GM13977 (cell line): ENCODE data around the gene LILRB2.

Experiments
- DNase-seq: peaks from one replicate; pipeline ENCODE4 v3.0.0; 2012; ENCODE audit warnings: low spot score
- in situ Hi-C: fragments of 300-500 bp; cut with MboI; formaldehyde crosslinking; loops from one replicate; pipeline ENCODE4 v1.12.0; 2022; ENCODE audit warnings: low sequenced_read_pairs, low pct_unique_long_range_greater_than_20kb, mixed read lengths, inconsistent platforms; ENCODE audit not compliant: unreplicated experiment
- TF ChIP-seq, protein P1 (sequence below): IDR thresholded peaks from 2 replicates; pipeline ENCODE4 v1.5.1; 2012; ENCODE audit warnings: mild to moderate bottlenecking, control low read depth; ENCODE audit not compliant: insufficient read depth; ENCODE audit errors: extremely low read depth, missing control alignments

The LILRB2 gene

DNA sequence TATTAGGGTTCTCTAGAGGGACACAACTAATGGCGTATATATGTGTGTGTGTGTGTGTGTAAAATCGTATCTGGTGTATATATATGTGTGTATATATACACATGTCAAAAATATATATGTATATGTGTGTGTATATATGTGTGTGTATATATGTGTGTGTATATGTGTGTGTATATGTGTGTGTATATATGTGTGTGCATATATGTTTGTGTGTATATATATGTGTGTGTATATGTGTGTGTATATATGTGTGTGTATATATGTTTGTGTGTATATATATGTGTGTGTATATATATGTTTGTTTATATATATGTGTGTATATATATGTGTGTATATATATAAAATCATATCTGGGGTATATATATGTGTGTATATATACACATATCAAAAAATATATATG, 18.4 kb downstream of the LILRB2 start:
- TF ChIP-seq, protein P1, sequence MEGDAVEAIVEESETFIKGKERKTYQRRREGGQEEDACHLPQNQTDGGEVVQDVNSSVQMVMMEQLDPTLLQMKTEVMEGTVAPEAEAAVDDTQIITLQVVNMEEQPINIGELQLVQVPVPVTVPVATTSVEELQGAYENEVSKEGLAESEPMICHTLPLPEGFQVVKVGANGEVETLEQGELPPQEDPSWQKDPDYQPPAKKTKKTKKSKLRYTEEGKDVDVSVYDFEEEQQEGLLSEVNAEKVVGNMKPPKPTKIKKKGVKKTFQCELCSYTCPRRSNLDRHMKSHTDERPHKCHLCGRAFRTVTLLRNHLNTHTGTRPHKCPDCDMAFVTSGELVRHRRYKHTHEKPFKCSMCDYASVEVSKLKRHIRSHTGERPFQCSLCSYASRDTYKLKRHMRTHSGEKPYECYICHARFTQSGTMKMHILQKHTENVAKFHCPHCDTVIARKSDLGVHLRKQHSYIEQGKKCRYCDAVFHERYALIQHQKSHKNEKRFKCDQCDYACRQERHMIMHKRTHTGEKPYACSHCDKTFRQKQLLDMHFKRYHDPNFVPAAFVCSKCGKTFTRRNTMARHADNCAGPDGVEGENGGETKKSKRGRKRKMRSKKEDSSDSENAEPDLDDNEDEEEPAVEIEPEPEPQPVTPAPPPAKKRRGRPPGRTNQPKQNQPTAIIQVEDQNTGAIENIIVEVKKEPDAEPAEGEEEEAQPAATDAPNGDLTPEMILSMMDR = no peak
- in situ Hi-C loops = no loop called here
- DNase-seq = no peak

DNA sequence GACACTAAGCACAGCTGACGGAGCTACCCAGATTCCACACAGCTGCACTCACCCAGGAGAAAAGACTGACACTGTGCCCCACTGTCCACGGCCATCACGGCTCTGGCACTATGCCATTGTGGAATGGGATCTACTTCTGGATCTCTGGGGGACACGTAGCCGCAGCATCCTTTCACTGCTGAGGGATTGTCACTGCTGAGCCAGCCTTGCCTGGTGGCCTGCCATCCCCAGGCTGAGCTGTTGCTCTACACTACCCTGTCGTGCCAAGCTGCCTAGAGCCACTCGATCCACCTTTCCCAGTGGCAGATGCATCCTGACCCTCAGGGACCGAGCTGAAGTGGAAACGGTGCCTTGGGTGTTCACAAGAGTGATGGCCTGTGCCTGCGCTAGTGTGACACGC, 18.8 kb downstream of the LILRB2 start:
- no peak for DNase-seq
- TF ChIP-seq, protein P1 = no peak
- in situ Hi-C loops = no loop called here

DNA sequence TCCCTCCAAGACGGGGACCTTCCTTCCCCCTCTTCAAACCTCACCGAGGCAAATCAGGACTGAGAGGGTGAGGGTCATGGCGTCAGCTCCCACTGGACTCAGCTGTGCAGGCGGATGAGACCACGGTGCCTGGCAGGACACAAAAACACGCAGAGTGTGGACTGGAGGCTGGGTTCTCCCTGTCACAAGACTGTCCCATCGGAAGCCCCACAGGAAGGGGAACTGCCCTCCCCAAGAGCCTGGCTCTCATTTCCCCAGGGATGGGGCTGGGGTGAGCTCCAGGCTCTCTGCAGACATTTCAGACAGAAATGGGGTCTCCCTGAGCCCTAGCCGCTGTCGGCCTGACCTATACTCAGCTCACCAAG, 23.8 kb downstream of the LILRB2 start, which contains the start of gene LILRB5:
Gene LILRB5 (minus strand): TSS at position 158 of the 365 bp plus-strand sequence. CDS start 80 bp downstream, at position 78.
- no peak for DNase-seq
- in situ Hi-C loops = no loop called here
- TF ChIP-seq, protein P1 = no peak

DNA sequence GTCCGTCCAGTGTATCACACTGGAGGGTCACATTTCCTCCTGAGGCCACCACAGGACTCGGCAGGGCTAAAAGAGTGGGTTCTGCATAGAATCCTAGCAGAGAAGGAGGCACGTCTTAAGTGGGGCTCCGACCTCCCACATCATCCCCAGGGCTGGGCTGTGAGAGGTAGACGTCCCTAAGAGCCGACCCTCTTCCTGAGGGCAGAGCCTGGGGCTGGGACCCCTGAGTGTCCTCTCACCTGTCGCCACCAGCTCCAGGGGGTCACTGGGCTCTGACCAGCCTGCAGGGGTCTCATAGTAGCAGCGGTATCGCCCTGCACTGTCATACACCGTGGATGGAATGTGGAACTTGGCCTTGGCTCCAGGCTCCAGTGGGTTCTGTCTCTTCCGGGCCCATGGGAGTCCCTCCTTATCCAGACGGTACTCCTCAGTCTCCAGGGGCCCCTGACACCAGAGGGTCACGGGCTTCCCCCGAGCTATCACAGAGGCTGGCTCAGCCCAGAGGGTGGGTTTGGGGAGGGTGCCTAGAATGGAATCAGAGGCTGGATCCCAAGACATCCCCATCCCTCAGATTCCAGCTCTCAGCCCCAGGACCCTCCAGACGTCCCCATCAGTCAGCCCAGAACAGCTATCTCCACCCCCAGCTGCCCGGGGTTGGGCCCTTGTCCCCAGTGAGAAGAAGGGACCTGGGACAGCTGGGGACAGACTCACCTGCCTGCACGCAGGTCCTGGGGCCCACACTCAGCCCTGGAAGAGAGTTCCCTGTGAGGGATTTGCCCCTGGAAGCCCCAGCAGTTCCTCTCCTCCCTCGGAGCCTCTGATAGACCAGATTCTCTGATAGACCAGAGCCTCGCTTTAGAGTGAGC, 24.4 kb downstream of the LILRB2 start:
- no peak for DNase-seq
- in situ Hi-C loops = no loop called here
- TF ChIP-seq, protein P1 = no peak

DNA sequence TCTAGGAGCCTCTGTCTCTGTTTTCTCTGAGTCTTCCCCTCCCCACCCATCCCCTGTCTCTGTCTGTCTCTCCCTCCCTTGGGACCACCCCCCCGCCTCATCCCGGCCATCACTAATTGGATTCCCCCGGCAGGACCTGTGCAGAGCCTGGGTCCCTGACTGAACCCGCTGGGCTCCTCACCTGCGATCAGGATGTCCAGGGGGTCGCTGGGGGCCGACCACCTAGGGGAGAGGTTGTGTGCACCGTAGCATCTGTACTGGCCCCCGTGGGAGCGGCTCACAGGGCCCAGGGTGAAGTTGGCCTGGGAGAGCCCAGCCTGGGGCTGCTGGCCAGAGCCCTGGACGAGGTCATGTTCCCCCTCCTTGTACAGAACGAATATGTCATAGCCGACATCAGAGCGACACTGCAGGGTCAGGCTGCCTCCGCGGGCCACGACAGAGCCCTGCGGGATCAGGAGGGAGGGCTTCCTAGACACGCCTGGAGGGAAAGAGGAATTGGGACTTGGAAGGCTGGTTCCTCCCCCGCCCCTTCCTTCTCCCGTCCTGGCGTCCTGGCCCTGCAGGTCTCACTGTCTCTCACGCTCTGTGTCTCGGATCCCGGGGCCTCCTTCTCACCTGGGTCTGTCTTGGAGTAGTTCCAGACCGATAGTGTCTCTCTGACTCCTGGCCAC, 25.7 kb downstream of the LILRB2 start:
- in situ Hi-C loops = no loop called here
- DNase-seq = no peak
- TF ChIP-seq, protein P1 = no peak

DNA sequence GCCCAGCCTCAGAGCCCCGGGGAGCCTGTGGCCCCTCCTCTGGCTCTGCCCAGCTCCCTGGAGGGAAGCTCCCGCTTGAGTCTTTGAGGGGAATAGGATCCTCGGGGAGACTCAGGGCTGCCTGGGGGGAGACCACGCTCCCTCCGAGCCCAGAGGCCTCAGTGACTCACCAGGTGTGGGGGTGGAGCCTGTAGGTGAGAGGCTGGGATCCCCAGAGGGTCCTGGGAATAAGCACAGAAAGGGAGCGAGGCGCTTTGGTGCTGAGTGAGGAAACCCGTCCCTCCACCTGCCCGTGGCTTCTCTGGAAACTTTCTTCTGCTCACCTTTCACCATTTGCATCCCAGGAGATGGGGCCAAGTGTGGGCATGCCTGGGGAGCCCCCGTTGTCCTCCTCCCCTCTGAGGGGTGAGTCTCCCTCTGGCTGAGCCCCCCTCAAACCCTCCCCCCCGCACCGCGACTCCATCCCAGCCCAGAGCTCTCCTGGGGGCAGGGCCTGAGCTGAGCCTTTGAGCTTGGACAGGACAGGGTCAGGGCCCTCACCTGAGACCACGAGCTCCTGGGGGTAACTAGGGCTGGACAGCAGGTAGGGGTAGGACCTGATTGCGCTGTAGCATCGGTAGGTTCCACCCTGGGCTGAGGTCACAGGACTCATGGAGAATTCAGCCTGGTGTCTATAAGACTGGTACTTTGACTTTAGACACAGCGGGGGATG, 26.6 kb downstream of the LILRB2 start:
- TF ChIP-seq, protein P1 = no peak
- in situ Hi-C loops = no loop called here
- DNase-seq = no peak
